Measurements from ENCODE around the gene SMIM35. TPM values are rescaled to one million over a fixed set of nuclear protein-coding genes. Genes with fewer than 3 reads are reported as not detected.

The SMIM35 gene
- total RNA-seq, 1 experiment from 2014 or later = not detected

- no peak for ATAC-seq
- POLR2A ChIA-PET (ENCODE audit: unreplicated experiment) = no interaction called here
- Histone ChIP-seq H3K27me3 (ENCODE audit: low read length) (peaks cover 69% of the 10 kb centered on the region), H3K4me1 (ENCODE audit: insufficient read depth, low read length) (no peaks in the 10 kb centered on the region), H3F3A (ENCODE audit: low read length, unreplicated experiment) (no peaks in the 10 kb centered on the region), H3K9me2 (replicated peaks; ENCODE audit: low read length) (no peaks in the 10 kb centered on the region), H3K4me3 (ENCODE audit: low read length) (no peak overlapping the region), H3K79me2 (ENCODE audit: low read length) (no peaks in the 10 kb centered on the region), H3K27ac (ENCODE audit: low read length) (no peak overlapping the region), H3K9me3 (ENCODE audit: low read length) (no peaks in the 10 kb centered on the region), H2AFZ (ENCODE audit: low read length) (no peak overlapping the region), H3K9ac (ENCODE audit: low read length) (no peak overlapping the region), H3K36me3 (ENCODE audit: low read depth, low read length) (no peaks in the 10 kb centered on the region), H3K4me2 (ENCODE audit: low read length) (no peak overlapping the region), H4K20me1 (ENCODE audit: low read length) (no peaks in the 10 kb centered on the region)
- TF ChIP-seq EZH2phosphoT487 (IDR thresholded peaks at IDR 0.05; ENCODE audit: borderline replicate concordance, low read length) (no peak), CTCF (conservative IDR thresholded peaks at IDR 0.05; ENCODE audit: low read depth, low read length) (no peak)
- intact Hi-C loops (cut with micrococcal nuclease) = no loop called here
- CTCF ChIA-PET = no interaction called here
- BruUV-seq (replicated peaks) = no TSS peak
- no peak for DNase-seq
Measured at GRCh38 chr11:118129471-118130172, 42.9 kb upstream of the SMIM35 start.

- no peak overlapping the region for H3K4me3 ChIP-seq (ENCODE audit: low read length)
- H3K79me2 ChIP-seq (ENCODE audit: low read length) = no peaks in the 10 kb centered on the region
- no peak overlapping the region for H3K27ac ChIP-seq (ENCODE audit: low read length)
- BruUV-seq (replicated peaks) = no TSS peak
- no peaks in the 10 kb centered on the region for H3K4me1 ChIP-seq (ENCODE audit: insufficient read depth, low read length)
- H3K9ac ChIP-seq (ENCODE audit: low read length) = no peak overlapping the region
- DNase-seq (no peak), ATAC-seq (no peak)
- POLR2A ChIA-PET (ENCODE audit: unreplicated experiment) = no interaction called here
- no peak overlapping the region for H3K4me2 ChIP-seq (ENCODE audit: low read length)
- peaks cover 64% of the 10 kb centered on the region for H3K27me3 ChIP-seq (ENCODE audit: low read length)
- intact Hi-C loops (cut with micrococcal nuclease) = no loop called here
- H3K36me3 ChIP-seq (ENCODE audit: low read depth, low read length) = no peaks in the 10 kb centered on the region
- H3K9me3 ChIP-seq (ENCODE audit: low read length) = no peaks in the 10 kb centered on the region
- H3K9me2 ChIP-seq (replicated peaks; ENCODE audit: low read length) = no peaks in the 10 kb centered on the region
- H4K20me1 ChIP-seq (ENCODE audit: low read length) = no peaks in the 10 kb centered on the region
- no peak for TF ChIP-seq CTCF (conservative IDR thresholded peaks at IDR 0.05; ENCODE audit: low read depth, low read length)
- no peak for TF ChIP-seq EZH2 (IDR thresholded peaks at IDR 0.05; ENCODE audit: low read length, unreplicated experiment)
- no peak for TF ChIP-seq EZH2phosphoT487 (IDR thresholded peaks at IDR 0.05; ENCODE audit: borderline replicate concordance, low read length)
- H2AFZ ChIP-seq (ENCODE audit: low read length) = no peak overlapping the region
- H3F3A ChIP-seq (ENCODE audit: low read length, unreplicated experiment) = no peaks in the 10 kb centered on the region
- CTCF ChIA-PET = no interaction called here
Measured at GRCh38 chr11:118128721-118129470, 42.1 kb upstream of the SMIM35 start.

- Histone ChIP-seq H3K36me3 (ENCODE audit: low read depth, low read length) (no peaks in the 10 kb centered on the region), H3K9ac (ENCODE audit: low read length) (no peak overlapping the region), H3K79me2 (ENCODE audit: low read length) (no peaks in the 10 kb centered on the region), H3K27ac (ENCODE audit: low read length) (no peak overlapping the region), H3K9me2 (replicated peaks; ENCODE audit: low read length) (no peaks in the 10 kb centered on the region), H3K9me3 (ENCODE audit: low read length) (no peaks in the 10 kb centered on the region), H3F3A (ENCODE audit: low read length, unreplicated experiment) (no peaks in the 10 kb centered on the region), H2AFZ (ENCODE audit: low read length) (no peak overlapping the region), H3K4me1 (ENCODE audit: insufficient read depth, low read length) (no peaks in the 10 kb centered on the region), H3K4me3 (ENCODE audit: low read length) (no peak overlapping the region), H3K4me2 (ENCODE audit: low read length) (no peak overlapping the region), H4K20me1 (ENCODE audit: low read length) (no peaks in the 10 kb centered on the region), H3K27me3 (ENCODE audit: low read length) (peaks cover 64% of the 10 kb centered on the region)
- DNase-seq (no peak), ATAC-seq (no peak)
- no TSS peak for BruUV-seq (replicated peaks)
- intact Hi-C loops (cut with micrococcal nuclease) = no loop called here
- ChIA-PET CTCF (no interaction called here), POLR2A (ENCODE audit: unreplicated experiment) (no interaction called here)
- no peak for TF ChIP-seq CTCF (conservative IDR thresholded peaks at IDR 0.05; ENCODE audit: low read depth, low read length)
- TF ChIP-seq EZH2 (IDR thresholded peaks at IDR 0.05; ENCODE audit: low read length, unreplicated experiment) = no peak
- TF ChIP-seq EZH2phosphoT487 (IDR thresholded peaks at IDR 0.05; ENCODE audit: borderline replicate concordance, low read length) = no peak
Measured at GRCh38 chr11:118128310-118128709, 41.5 kb upstream of the SMIM35 start.

Measured in PC-3 (cell line).